B cell (primary cell): ENCODE results near the gene TOMM5. TPM values are rescaled to one million over a fixed set of nuclear protein-coding genes. Genes with fewer than 3 reads are reported as not detected.

Source experiments
- ATAC-seq: fragments of 200-7000 bp; cut with Tn5 transposase; one replicate; pipeline ENCODE4 v1.10.0; 2021; ENCODE audit warnings: low read depth, mild to moderate bottlenecking, moderate number of reproducible peaks, moderate library complexity
- CTCF ChIA-PET: fragments of 350-600 bp; sonication (Branson Sonifier 250); formaldehyde crosslinking; loops from one replicate; lab custom pipeline; 2021; ENCODE audit warnings: antibody characterized with exemption, inconsistent platforms; lab: Charles Lee
- POLR2A ChIA-PET: fragments of 350-600 bp; sonication (Branson Sonifier 250); formaldehyde crosslinking; loops from one replicate; lab custom pipeline; 2021; ENCODE audit warnings: antibody characterized with exemption; lab: Charles Lee
- DNase-seq: peaks from one replicate; pipeline ENCODE4 v3.0.0; 2013
- H2AFZ ChIP-seq: 2 replicates; pipeline ENCODE4 v1.6.1; 2012; ENCODE audit warnings: mild to moderate bottlenecking, low read depth, low read length; ENCODE audit not compliant: insufficient read depth, poor library complexity, severe bottlenecking
- H3K27ac ChIP-seq, 2 donors: 1 replicate in 1 of 2; 2 replicates in 1 of 2; pipeline ENCODE4 v1.5.1; 2012 to 2013; ENCODE audit warnings: low read length in 2 of 2, mild to moderate bottlenecking in 2 of 2, moderate library complexity in 1 of 2
- H3K27me3 ChIP-seq, 4 experiments: fragments of 200-600 bp in 1 of 4; sonication (generic) in 1 of 4; replicated peaks in 1 of 4; 1 replicate in 2 of 4; 2 replicates in 2 of 4; pipeline versions ENCODE4 v1.6.1 to v1.7.0; 2013 to 2016; ENCODE audit warnings: low read length in 3 of 4, mild to moderate bottlenecking in 2 of 4, mixed read lengths in 1 of 4, moderate library complexity in 1 of 4; ENCODE audit not compliant: insufficient read depth in 4 of 4, control insufficient read depth in 3 of 4; ENCODE audit errors: control extremely low read depth in 1 of 4
- H3K36me3 ChIP-seq, 2 experiments: replicated peaks in 1 of 2; 1 replicate in 1 of 2; 2 replicates in 1 of 2; pipeline versions ENCODE4 v1.6.1 to v1.7.1; 2013; ENCODE audit warnings: low read length in 1 of 2; ENCODE audit not compliant: insufficient read depth in 2 of 2, control insufficient read depth in 1 of 2; ENCODE audit errors: control extremely low read depth in 1 of 2, extremely low read depth in 1 of 2
- H3K4me1 ChIP-seq, 2 donors: fragments of 200-600 bp in 1 of 2; sonication (generic) in 1 of 2; 1 replicate in 1 of 2; 2 replicates in 1 of 2; pipeline versions ENCODE4 v1.5.1 to v1.6.1; 2013 to 2017; ENCODE audit warnings: low read length in 2 of 2; ENCODE audit not compliant: control insufficient read depth in 2 of 2, insufficient read depth in 2 of 2
- H3K4me2 ChIP-seq: replicated peaks from 2 replicates; pipeline ENCODE3; 2012; ENCODE audit warnings: mild to moderate bottlenecking, low read depth, low read length; ENCODE audit not compliant: poor library complexity, severe bottlenecking
- H3K4me3 ChIP-seq, 5 experiments: fragments of 200-600 bp in 1 of 5; sonication (generic) in 1 of 5; 1 replicate in 3 of 5; 2 replicates in 2 of 5; pipeline versions ENCODE4 v1.5.1 to v1.7.0; 2011 to 2016; ENCODE audit warnings: low read length in 4 of 5, mild to moderate bottlenecking in 4 of 5, low read depth in 2 of 5, control low read depth in 1 of 5, moderate library complexity in 1 of 5; ENCODE audit not compliant: insufficient read depth in 1 of 5; ENCODE audit errors: control extremely low read depth in 1 of 5, extremely low read depth in 1 of 5
- H3K79me2 ChIP-seq: fragments of 200-600 bp; sonication (generic); one replicate; pipeline ENCODE4 v1.6.0; 2016; ENCODE audit warnings: low read length; ENCODE audit not compliant: control insufficient read depth, insufficient read depth
- H3K9ac ChIP-seq: fragments of 200-600 bp; sonication (generic); 2 replicates; pipeline ENCODE4 v1.6.1; 2017; ENCODE audit warnings: mild to moderate bottlenecking, low read length, moderate library complexity
- H3K9me3 ChIP-seq, 3 donors: one replicate each; pipeline versions ENCODE4 v1.6.1 to v1.7.1; 2013; ENCODE audit warnings: low read length in 2 of 3; ENCODE audit not compliant: control insufficient read depth in 2 of 3, insufficient read depth in 1 of 3; ENCODE audit errors: control extremely low read depth in 1 of 3
- H4K20me1 ChIP-seq: 2 replicates; pipeline ENCODE4 v1.6.0; 2012; ENCODE audit warnings: mild to moderate bottlenecking, low read length; ENCODE audit not compliant: insufficient read depth, control insufficient read depth, poor library complexity, severe bottlenecking
- H3K27ac Mint-ChIP-seq: one replicate; pipeline ENCODE4 v1.8.0; 2021; ENCODE audit warnings: mixed read lengths
- H3K27me3 Mint-ChIP-seq: one replicate; pipeline ENCODE4 v1.8.0; 2021; ENCODE audit warnings: mixed read lengths
- H3K4me1 Mint-ChIP-seq: one replicate; pipeline ENCODE4 v1.8.0; 2021; ENCODE audit warnings: mixed read lengths
- H3K4me3 Mint-ChIP-seq: one replicate; pipeline ENCODE4 v1.8.0; 2021; ENCODE audit warnings: mixed read lengths
- H3K9me3 Mint-ChIP-seq: one replicate; pipeline ENCODE4 v1.8.0; 2022; ENCODE audit warnings: mixed read lengths; ENCODE audit not compliant: insufficient read depth
- EZH2 ChIP-seq: IDR thresholded peaks from 2 replicates; pipeline ENCODE4 v1.6.1; 2012; ENCODE audit warnings: borderline replicate concordance, low read depth, mild to moderate bottlenecking, moderate library complexity, low read length; ENCODE audit not compliant: insufficient read depth, poor library complexity, severe bottlenecking
- WGBS: methylation state at CpG from one replicate; pipeline ENCODE4 v1.1.5; 2013; ENCODE audit warnings: missing lambda C conversion rate; ENCODE audit not compliant: insufficient coverage; 5-methylcytosine and 5-hydroxymethylcytosine counted together
- intact Hi-C: fragments of 100-400 bp; cut with micrococcal nuclease; formaldehyde crosslinking; loops from one replicate; pipeline ENCODE4 v1.10.0; 2022
- polyA plus RNA-seq: library from polyadenylated mRNA; depleted of rRNA; stranded (reverse); fragments of >200 nt; gene quantifications from 2 replicates; pipeline ENCODE4 v1.2.3, GENCODE V29; 2012
- total RNA-seq, 2 donors: library from RNA; stranded (reverse); fragments of 120-200 nt in 1 of 2; gene quantifications; 1 replicate in 1 of 2; 2 replicates in 1 of 2; pipeline versions ENCODE4 v1.2.3 to v1.2.4, GENCODE V29; 2013 to 2022
- TF ChIP-seq, protein P1 (sequence below): fragments of 200-600 bp; IDR thresholded peaks from one replicate; pipeline ENCODE4 v1.8.0; 2022; ENCODE audit warnings: antibody characterized with exemption, mild to moderate bottlenecking

TOMM5 gene
- total and polyA plus RNA-seq, 2 donors (not counting 1 experiment from before 2014, with no cell fraction given) = 33.9 to 44.4 TPM

DNA sequence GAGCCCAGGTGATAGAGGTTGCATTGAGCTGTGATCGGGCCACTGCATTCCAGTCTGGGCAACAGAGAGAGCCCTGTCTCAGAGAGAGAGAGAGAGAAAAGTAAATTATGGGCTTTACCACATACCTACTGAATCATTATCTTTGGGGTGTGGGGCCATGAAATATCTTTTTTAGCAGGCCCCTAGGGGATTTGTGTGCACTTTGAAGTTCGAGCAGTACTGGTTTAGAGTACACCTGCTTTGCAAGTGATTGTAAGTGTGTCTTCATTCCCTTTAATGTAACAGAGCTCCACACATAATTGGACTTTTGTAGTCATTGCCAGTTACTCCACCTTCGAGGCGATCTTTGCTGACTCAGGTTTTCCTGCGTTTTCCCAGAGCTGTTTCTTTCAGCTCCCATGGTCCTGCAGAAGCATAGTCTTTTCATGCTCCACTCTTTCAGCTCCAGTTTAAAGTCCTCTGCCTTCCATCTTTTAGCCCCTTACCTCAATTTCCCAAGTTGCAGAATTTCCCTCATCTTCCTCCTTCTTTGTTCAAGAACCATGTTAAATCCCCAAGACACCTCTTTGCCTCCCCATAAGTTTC, 34.4 kb upstream of the TOMM5 start:
- no peak overlapping the region for H3K4me3 Mint-ChIP-seq
- H3K4me2 ChIP-seq = no peak overlapping the region
- H3K27me3 ChIP-seq = no peaks in the 10 kb centered on the region
- H3K4me1 ChIP-seq = no peaks in the 10 kb centered on the region
- H3K9ac ChIP-seq = no peak overlapping the region
- no peaks in the 10 kb centered on the region for H3K36me3 ChIP-seq
- H3K27me3 Mint-ChIP-seq = no peaks in the 10 kb centered on the region
- H3K9me3 ChIP-seq = no peaks in the 10 kb centered on the region
- intact Hi-C loops = no loop called here
- H3K4me1 Mint-ChIP-seq = no peaks in the 10 kb centered on the region
- WGBS = 70% methylated on average over 4 of the region's 5 CpGs
- no peak for ATAC-seq
- no peak overlapping the region for H3K4me3 ChIP-seq
- no peaks in the 10 kb centered on the region for H3K79me2 ChIP-seq
- CTCF ChIA-PET = interaction anchor here (1.5 kb wide), 1 partner anchor 19 kb away, joined by 3 read pairs; no protein-coding TSS in a partner anchor
- H4K20me1 ChIP-seq = no peaks in the 10 kb centered on the region
- no peak overlapping the region for H2AFZ ChIP-seq
- no peaks in the 10 kb centered on the region for H3K9me3 Mint-ChIP-seq
- POLR2A ChIA-PET = no interaction called here
- TF ChIP-seq, protein P1, sequence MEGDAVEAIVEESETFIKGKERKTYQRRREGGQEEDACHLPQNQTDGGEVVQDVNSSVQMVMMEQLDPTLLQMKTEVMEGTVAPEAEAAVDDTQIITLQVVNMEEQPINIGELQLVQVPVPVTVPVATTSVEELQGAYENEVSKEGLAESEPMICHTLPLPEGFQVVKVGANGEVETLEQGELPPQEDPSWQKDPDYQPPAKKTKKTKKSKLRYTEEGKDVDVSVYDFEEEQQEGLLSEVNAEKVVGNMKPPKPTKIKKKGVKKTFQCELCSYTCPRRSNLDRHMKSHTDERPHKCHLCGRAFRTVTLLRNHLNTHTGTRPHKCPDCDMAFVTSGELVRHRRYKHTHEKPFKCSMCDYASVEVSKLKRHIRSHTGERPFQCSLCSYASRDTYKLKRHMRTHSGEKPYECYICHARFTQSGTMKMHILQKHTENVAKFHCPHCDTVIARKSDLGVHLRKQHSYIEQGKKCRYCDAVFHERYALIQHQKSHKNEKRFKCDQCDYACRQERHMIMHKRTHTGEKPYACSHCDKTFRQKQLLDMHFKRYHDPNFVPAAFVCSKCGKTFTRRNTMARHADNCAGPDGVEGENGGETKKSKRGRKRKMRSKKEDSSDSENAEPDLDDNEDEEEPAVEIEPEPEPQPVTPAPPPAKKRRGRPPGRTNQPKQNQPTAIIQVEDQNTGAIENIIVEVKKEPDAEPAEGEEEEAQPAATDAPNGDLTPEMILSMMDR = no peak
- no peak for TF ChIP-seq EZH2
- no peak overlapping the region for H3K27ac Mint-ChIP-seq
- no peak overlapping the region for H3K27ac ChIP-seq
- DNase-seq = no peak

DNA sequence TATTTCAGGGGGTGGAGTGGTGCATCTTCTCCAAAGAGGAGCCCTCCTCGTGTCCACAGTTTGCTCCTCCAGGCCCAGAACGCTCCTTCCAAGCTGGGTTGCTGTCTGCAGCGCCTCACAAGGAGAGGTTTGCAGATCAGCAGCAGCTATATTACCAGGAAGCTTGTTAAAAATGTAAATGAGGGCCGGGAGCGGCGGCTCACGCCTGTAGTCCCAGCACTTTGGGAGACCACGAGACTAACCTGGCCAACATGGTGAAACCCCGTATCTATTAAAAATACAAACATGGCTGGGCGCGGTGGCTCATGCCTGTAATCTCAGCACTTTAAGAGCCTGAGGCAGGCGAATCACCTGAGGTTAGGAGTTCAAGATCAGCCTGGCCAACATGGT, 33.4 kb upstream of the TOMM5 start:
- ChIA-PET CTCF (interaction anchor here (1.1 kb wide), 1 partner anchor 8 kb away, joined by 3 read pairs; no protein-coding TSS in a partner anchor), POLR2A (no interaction called here)
- Histone ChIP-seq H3K4me3 (no peak overlapping the region), H3K36me3 (no peaks in the 10 kb centered on the region), H3K27ac (no peak overlapping the region), H3K27me3 (no peaks in the 10 kb centered on the region), H2AFZ (no peak overlapping the region), H3K79me2 (no peaks in the 10 kb centered on the region), H3K9ac (no peak overlapping the region), H3K4me1 (no peaks in the 10 kb centered on the region), H3K4me2 (no peak overlapping the region), H4K20me1 (no peaks in the 10 kb centered on the region), H3K9me3 (no peaks in the 10 kb centered on the region)
- no peak overlapping the region for H3K27ac Mint-ChIP-seq
- intact Hi-C loops = no loop called here
- TF ChIP-seq, protein P1 = no peak
- TF ChIP-seq EZH2 = no peak
- WGBS = 96% methylated on average over 10 of the region's 12 CpGs
- H3K4me3 Mint-ChIP-seq = no peak overlapping the region
- H3K9me3 Mint-ChIP-seq = no peaks in the 10 kb centered on the region
- ATAC-seq = no peak
- no peaks in the 10 kb centered on the region for H3K27me3 Mint-ChIP-seq
- DNase-seq = no peak
- no peaks in the 10 kb centered on the region for H3K4me1 Mint-ChIP-seq
